Hepatocyte (in vitro differentiated cells): ENCODE results near the gene CRYBG3.

Experiments used
- CTCF ChIP-seq: fragments of 200-600 bp; sonication (generic); IDR thresholded peaks from 2 replicates; pipeline ENCODE4 v1.5.1; 2016; ENCODE audit warnings: antibody characterized with exemption, mild to moderate bottlenecking; ENCODE audit not compliant: poor library complexity
- EZH2 ChIP-seq: fragments of 200-600 bp; sonication (generic); IDR thresholded peaks from 2 replicates; pipeline ENCODE4 v1.6.1; 2016; ENCODE audit warnings: antibody characterized with exemption, mild to moderate bottlenecking, borderline replicate concordance

GRCh38 chr3:97938444-97938843 lies 116.6 kb downstream of the CRYBG3 start:
- TF ChIP-seq EZH2: no peak
- TF ChIP-seq CTCF: no peak
